Osteoblast (primary cell): ENCODE measurements around the gene DNAJC12. TPM values are rescaled to one million over a fixed set of nuclear protein-coding genes. Genes with fewer than 3 reads are reported as not detected.

Experiments used
- DNase-seq: peaks from one replicate; pipeline ENCODE4 v3.0.0; 2011; ENCODE audit warnings: low spot score, mixed read lengths; ENCODE audit not compliant: insufficient read length; ENCODE audit errors: missing footprints
- H2AFZ ChIP-seq: 2 replicates; pipeline ENCODE4 v1.6.0; 2011; ENCODE audit warnings: mild to moderate bottlenecking, low read length
- H3K27ac ChIP-seq: 2 replicates; pipeline ENCODE4 v1.5.1; 2011; ENCODE audit warnings: mild to moderate bottlenecking, low read depth, low read length, moderate library complexity
- H3K27me3 ChIP-seq: 2 replicates; pipeline ENCODE4 v1.6.0; 2012; ENCODE audit warnings: mild to moderate bottlenecking, control low read depth, inconsistent platforms, low read length, moderate library complexity; ENCODE audit not compliant: insufficient read depth
- H3K36me3 ChIP-seq: 2 replicates; pipeline ENCODE4 v1.5.1; 2011; ENCODE audit warnings: mild to moderate bottlenecking, low read length, control low read depth, moderate library complexity; ENCODE audit not compliant: insufficient read depth
- H3K4me1 ChIP-seq: 2 replicates; pipeline ENCODE4 v1.5.1; 2011; ENCODE audit warnings: mild to moderate bottlenecking, low read length, control low read depth, moderate library complexity; ENCODE audit not compliant: insufficient read depth
- H3K4me2 ChIP-seq: 2 replicates; pipeline ENCODE4 v1.6.0; 2011; ENCODE audit warnings: mild to moderate bottlenecking, low read length; ENCODE audit not compliant: insufficient read depth
- H3K4me3 ChIP-seq: fragments of 200-600 bp; sonication (generic); 3 replicates; pipeline ENCODE4 v1.5.1; 2012; ENCODE audit warnings: mild to moderate bottlenecking, low read length, inconsistent platforms; ENCODE audit not compliant: insufficient read depth
- H3K79me2 ChIP-seq: 2 replicates; pipeline ENCODE4 v1.6.0; 2012; ENCODE audit warnings: mild to moderate bottlenecking, low read length, control low read depth, inconsistent platforms; ENCODE audit not compliant: insufficient read depth
- H3K9me3 ChIP-seq: 2 replicates; pipeline ENCODE4 v1.5.1; 2011; ENCODE audit warnings: low read depth, low read length, control low read depth
- H4K20me1 ChIP-seq: 2 replicates; pipeline ENCODE4 v1.6.0; 2012; ENCODE audit warnings: mild to moderate bottlenecking, low read length, control low read depth; ENCODE audit not compliant: insufficient read depth
- CTCF ChIP-seq: IDR thresholded peaks from 2 replicates; pipeline ENCODE4 v1.5.1; 2011; ENCODE audit warnings: mild to moderate bottlenecking, low read depth, low read length, moderate library complexity; ENCODE audit errors: extremely low read depth
- total RNA-seq: library from RNA; depleted of rRNA; stranded (reverse); fragments of >200 nt; gene quantifications from 2 replicates; pipeline ENCODE4 v1.2.3, GENCODE V29; 2012

Gene DNAJC12
- total RNA-seq, 1 donor: 4.0 TPM

GRCh38 chr10:67802767-67803538 lies 35.0 kb downstream of the DNAJC12 start:
- no peaks in the 10 kb centered on the region for H3K36me3 ChIP-seq
- H4K20me1 ChIP-seq: no peaks in the 10 kb centered on the region
- no peak for TF ChIP-seq CTCF
- H3K27ac ChIP-seq: no peak overlapping the region
- DNase-seq: no peak
- H3K9me3 ChIP-seq: no peaks in the 10 kb centered on the region
- H3K27me3 ChIP-seq: no peaks in the 10 kb centered on the region
- no peak overlapping the region for H3K4me3 ChIP-seq
- no peaks in the 10 kb centered on the region for H3K4me1 ChIP-seq
- no peak overlapping the region for H2AFZ ChIP-seq
- H3K4me2 ChIP-seq: no peak overlapping the region
- H3K79me2 ChIP-seq: no peaks in the 10 kb centered on the region

- DNase-seq: no peak
Observed at GRCh38 chr10:67801118-67801517, 36.9 kb downstream of the DNAJC12 start.

GRCh38 chr10:67794909-67795460 lies 43.0 kb downstream of the DNAJC12 start:
- Histone ChIP-seq H3K36me3 (no peaks in the 10 kb centered on the region), H3K4me2 (no peak overlapping the region), H3K9me3 (no peaks in the 10 kb centered on the region), H4K20me1 (no peaks in the 10 kb centered on the region), H3K79me2 (no peaks in the 10 kb centered on the region), H3K4me3 (no peak overlapping the region), H3K27me3 (no peaks in the 10 kb centered on the region), H2AFZ (no peak overlapping the region), H3K27ac (no peak overlapping the region), H3K4me1 (peaks cover 7% of the 10 kb centered on the region)
- no peak for DNase-seq
- no peak for TF ChIP-seq CTCF

More at GRCh38 chr10:67801118-67801517, 36.9 kb downstream of the DNAJC12 start:
- no peak overlapping the region for H2AFZ ChIP-seq
- no peak for TF ChIP-seq CTCF
- no peaks in the 10 kb centered on the region for H3K79me2 ChIP-seq
- H3K9me3 ChIP-seq: no peaks in the 10 kb centered on the region
- H3K27me3 ChIP-seq: no peaks in the 10 kb centered on the region
- H3K27ac ChIP-seq: no peak overlapping the region
- H3K4me2 ChIP-seq: no peak overlapping the region
- no peak overlapping the region for H3K4me3 ChIP-seq
- no peaks in the 10 kb centered on the region for H3K36me3 ChIP-seq
- no peaks in the 10 kb centered on the region for H4K20me1 ChIP-seq
- no peaks in the 10 kb centered on the region for H3K4me1 ChIP-seq

GRCh38 chr10:67794256-67794655 lies 43.7 kb downstream of the DNAJC12 start:
- no peak for TF ChIP-seq CTCF
- H3K27me3 ChIP-seq: no peaks in the 10 kb centered on the region
- peaks cover 7% of the 10 kb centered on the region for H3K4me1 ChIP-seq

More at GRCh38 chr10:67794256-67794655, 43.7 kb downstream of the DNAJC12 start:
- Histone ChIP-seq H4K20me1 (no peaks in the 10 kb centered on the region), H3K36me3 (no peaks in the 10 kb centered on the region), H3K4me3 (no peak overlapping the region), H3K27ac (no peak overlapping the region), H3K9me3 (no peaks in the 10 kb centered on the region), H2AFZ (no peak overlapping the region), H3K79me2 (no peaks in the 10 kb centered on the region), H3K4me2 (no peak overlapping the region)
- no peak for DNase-seq
